GM12878 (cell line): ENCODE results near the gene CACNA1D. TPM values are rescaled to one million over a fixed set of nuclear protein-coding genes. Genes with fewer than 3 reads are reported as not detected.

Source experiments
- ATAC-seq: fragments of 200-7000 bp; cut with Tn5 transposase; 3 replicates; pipeline ENCODE4 v1.9.1; 2020; ENCODE audit warnings: mild to moderate bottlenecking, moderate library complexity
- BruUV-seq: library from RNA; stranded (reverse); fragments of 400-500 nt; replicated peaks from 2 replicates; lab custom pipeline; 2021; lab: Mats Ljungman, UMichigan
- CTCF ChIA-PET: fragments of 300-600 bp; sonication (Branson Sonifier 250); formaldehyde crosslinking; extraction: SDS; loops from one replicate; lab custom pipeline; 2021; ENCODE audit warnings: inconsistent platforms; lab: Yijun Ruan, JAX
- POLR2A ChIA-PET: fragments of 350-600 bp; formaldehyde crosslinking; extraction: SDS; loops from one replicate; lab custom pipeline; 2021; ENCODE audit warnings: inconsistent platforms; lab: Charles Lee
- RAD21 ChIA-PET: fragments of 300-600 bp; sonication (Branson Sonifier 250); formaldehyde crosslinking; loops from one replicate; lab custom pipeline; 2023; ENCODE audit warnings: antibody characterized with exemption; ENCODE audit not compliant: unreplicated experiment; lab: Charles Lee
- SMC1A ChIA-PET: fragments of 300-600 bp; sonication (Branson Sonifier 250); formaldehyde crosslinking; loops from one replicate; lab custom pipeline; 2023; ENCODE audit not compliant: unreplicated experiment, uncharacterized antibody; lab: Charles Lee
- DNase-seq: peaks from one replicate; pipeline ENCODE4 v3.0.0-alpha.2; 2011; ENCODE audit warnings: low read depth, low spot score
- FAIRE-seq: peaks from 3 replicates; lab custom pipeline; 2011; peaks lifted over from hg19 to GRCh38; lab: Jason Lieb, UNC
- H2AFZ ChIP-seq: 2 replicates; pipeline ENCODE4 v1.6.0; 2011; ENCODE audit warnings: low read depth, low read length, control low read depth; ENCODE audit not compliant: control insufficient read depth
- H3K27ac ChIP-seq: 2 replicates; pipeline ENCODE4 v1.5.1; 2011; ENCODE audit warnings: control low read depth; ENCODE audit not compliant: control insufficient read depth, insufficient read depth
- H3K27me3 ChIP-seq, 2 experiments: replicated peaks in 1 of 2; 2 replicates each; pipeline versions ENCODE4 v1.6.0 to v1.6.1; 2011; ENCODE audit warnings: low read length in 1 of 2; ENCODE audit not compliant: control insufficient read depth in 2 of 2, insufficient read depth in 2 of 2
- H3K36me3 ChIP-seq, 2 experiments: 2 replicates each; pipeline ENCODE4 v1.5.1; 2011; ENCODE audit warnings: low read length in 1 of 2; ENCODE audit not compliant: control insufficient read depth in 2 of 2, insufficient read depth in 2 of 2
- H3K4me1 ChIP-seq: 2 replicates; pipeline ENCODE4 v1.6.1; 2011; ENCODE audit warnings: mild to moderate bottlenecking, low read length, moderate library complexity, mixed read lengths; ENCODE audit not compliant: control insufficient read depth, insufficient read depth
- H3K4me2 ChIP-seq: 2 replicates; pipeline ENCODE4 v1.6.0; 2011; ENCODE audit warnings: control low read depth; ENCODE audit not compliant: control insufficient read depth, insufficient read depth
- H3K4me3 ChIP-seq: fragments of 200-600 bp; sonication (generic); 2 replicates; pipeline ENCODE4 v1.5.1; 2016
- H3K79me2 ChIP-seq: 2 replicates; pipeline ENCODE4 v1.6.0; 2011; ENCODE audit warnings: low read length; ENCODE audit not compliant: control insufficient read depth, insufficient read depth
- H3K9ac ChIP-seq: 2 replicates; pipeline ENCODE4 v1.8.0; 2011; ENCODE audit warnings: low read length, control low read depth, mixed read lengths; ENCODE audit not compliant: control insufficient read depth, insufficient read depth
- H3K9me3 ChIP-seq: replicated peaks from 3 replicates; pipeline ENCODE4 v1.5.1; 2011; ENCODE audit warnings: mild to moderate bottlenecking, low read length; ENCODE audit not compliant: control insufficient read depth, insufficient read depth
- H4K20me1 ChIP-seq: 2 replicates; pipeline ENCODE4 v1.6.0; 2011; ENCODE audit not compliant: control insufficient read depth, insufficient read depth
- CBFB ChIP-seq: IDR thresholded peaks from 2 replicates; pipeline ENCODE4 v1.6.1; 2016; ENCODE audit warnings: antibody characterized with exemption, low read depth
- EZH2 ChIP-seq: IDR thresholded peaks from 2 replicates; pipeline ENCODE4 v1.6.1; 2012; ENCODE audit warnings: low read depth, mild to moderate bottlenecking, control low read depth, inconsistent platforms, low read length, borderline replicate concordance; ENCODE audit not compliant: control insufficient read depth
- IRF5 ChIP-seq: fragments of 450-650 bp; IDR thresholded peaks from 2 replicates; pipeline ENCODE4 v1.6.1; 2017; ENCODE audit warnings: borderline replicate concordance
- KDM1A ChIP-seq: fragments of 200-600 bp; sonication (generic); IDR thresholded peaks from 2 replicates; pipeline ENCODE4 v1.6.1; 2016; ENCODE audit warnings: borderline replicate concordance
- LARP7 ChIP-seq: fragments of 450-650 bp; IDR thresholded peaks from 2 replicates; pipeline ENCODE4 v1.6.1; 2017; ENCODE audit warnings: mild to moderate bottlenecking
- PML ChIP-seq: IDR thresholded peaks from 2 replicates; pipeline ENCODE4 v1.6.1; 2012; ENCODE audit warnings: low read length, inconsistent platforms
- RFX5 ChIP-seq: IDR thresholded peaks from 2 replicates; pipeline ENCODE4 v1.6.1; 2011; ENCODE audit warnings: low read depth, low read length, improper control_type of control experiment
- STAT3 ChIP-seq: IDR thresholded peaks from 2 replicates; pipeline ENCODE4 v1.6.1; 2011; ENCODE audit warnings: low read depth, low read length, improper control_type of control experiment
- WGBS: methylation state at CpG from one replicate; pipeline ENCODE4 v1.1.6; 2016; ENCODE audit warnings: low lambda C conversion rate; ENCODE audit not compliant: insufficient replicate concordance, insufficient coverage; ENCODE audit errors: missing lambda C conversion rate; 5-methylcytosine and 5-hydroxymethylcytosine counted together
- in situ Hi-C: fragments of 300-500 bp; cut with MboI; formaldehyde crosslinking; loops from 9 replicates; pipeline ENCODE4 v1.14.3; 2018; ENCODE audit warnings: mixed read lengths
- intact Hi-C: fragments of 100-400 bp; cut with micrococcal nuclease; formaldehyde crosslinking; loops from one replicate; pipeline ENCODE4 v1.14.2; 2022; ENCODE audit not compliant: unreplicated experiment
- polyA plus RNA-seq, 11 experiments: library from polyadenylated mRNA; depleted of rRNA in 4 of 11; unstranded in 6 of 11; stranded (reverse) in 5 of 11; fragments of >200 nt; fragmentation: Nextera tagmentation in 4 of 11; fragmentation: Illumina TruSeq in 1 of 11; extraction: Ambion mirVana in 4 of 11; extraction: Trizol in 1 of 11; gene quantifications; 1 replicate in 1 of 11; 2 replicates in 10 of 11; pipeline versions ENCODE4 v1.2.1 to v1.2.3, GENCODE V29; 2011 to 2016; ENCODE audit warnings: inconsistent platforms in 2 of 11, missing spikeins in 2 of 11, low read depth in 1 of 11
- total RNA-seq, 4 experiments: library from RNA; depleted of rRNA in 3 of 4; stranded (reverse); fragments of >200 nt in 3 of 4; fragmentation: Illumina TruSeq in 1 of 4; extraction: Trizol in 1 of 4; gene quantifications; 2 replicates each; pipeline versions ENCODE4 v1.2.1 to v1.2.3, GENCODE V29; 2013 to 2021
- TF ChIP-seq, protein P1 (sequence below): fragments of 450-650 bp; formaldehyde crosslinking; IDR thresholded peaks from 2 replicates; pipeline ENCODE4 v1.5.0; 2022; ENCODE audit warnings: mild to moderate bottlenecking, missing genetic modification characterization
- TF ChIP-seq, protein P2 (sequence below): fragments of 450-650 bp; IDR thresholded peaks from 2 replicates; pipeline ENCODE4 v1.6.1; 2017; ENCODE audit warnings: low read depth, mild to moderate bottlenecking, moderate library complexity
- TF ChIP-seq, protein P3 (sequence below): IDR thresholded peaks from 2 replicates; pipeline ENCODE4 v1.6.1; 2012; ENCODE audit warnings: low read length, inconsistent platforms

Gene CACNA1D
- total and polyA plus RNA-seq, 10 of the 15 experiments (the other 5 are each of a cell fraction or from before 2014, with no cell fraction given), result 0.21 to 24.4 (median 1.6) TPM

GRCh38 chr3:53803816-53804695 is 309.6 kb downstream of the CACNA1D start:
- DNase-seq (no peak), ATAC-seq (no peak), FAIRE-seq (no peak)
- no peaks in the 10 kb centered on the region for H3K9me3 ChIP-seq
- RAD21 ChIA-PET, result no interaction called here
- WGBS, result 53% methylated on average over 20 of the region's 20 CpGs
- no peaks in the 10 kb centered on the region for H3K79me2 ChIP-seq
- H3K4me2 ChIP-seq, result no peak overlapping the region
- SMC1A ChIA-PET, result interaction anchor here (0.6 kb wide), 1 partner anchor 12 kb away, joined by 3 read pairs; no protein-coding TSS in a partner anchor
- CTCF ChIA-PET, result no interaction called here
- H3K27ac ChIP-seq, result no peak overlapping the region
- POLR2A ChIA-PET, result interaction anchor here (1.0 kb wide), 1 partner anchor 68 kb away, joined by 3 read pairs; no protein-coding TSS in a partner anchor
- H3K36me3 ChIP-seq, result no peaks in the 10 kb centered on the region
- intact Hi-C loops (no loop called here), in situ Hi-C loops (no loop called here)
- TF ChIP-seq LARP7 (no peak), CBFB (no peak), IRF5 (no peak), PML (no peak), RFX5 (no peak), KDM1A (no peak), EZH2 (no peak), STAT3 (no peak)
- TF ChIP-seq, protein P1, sequence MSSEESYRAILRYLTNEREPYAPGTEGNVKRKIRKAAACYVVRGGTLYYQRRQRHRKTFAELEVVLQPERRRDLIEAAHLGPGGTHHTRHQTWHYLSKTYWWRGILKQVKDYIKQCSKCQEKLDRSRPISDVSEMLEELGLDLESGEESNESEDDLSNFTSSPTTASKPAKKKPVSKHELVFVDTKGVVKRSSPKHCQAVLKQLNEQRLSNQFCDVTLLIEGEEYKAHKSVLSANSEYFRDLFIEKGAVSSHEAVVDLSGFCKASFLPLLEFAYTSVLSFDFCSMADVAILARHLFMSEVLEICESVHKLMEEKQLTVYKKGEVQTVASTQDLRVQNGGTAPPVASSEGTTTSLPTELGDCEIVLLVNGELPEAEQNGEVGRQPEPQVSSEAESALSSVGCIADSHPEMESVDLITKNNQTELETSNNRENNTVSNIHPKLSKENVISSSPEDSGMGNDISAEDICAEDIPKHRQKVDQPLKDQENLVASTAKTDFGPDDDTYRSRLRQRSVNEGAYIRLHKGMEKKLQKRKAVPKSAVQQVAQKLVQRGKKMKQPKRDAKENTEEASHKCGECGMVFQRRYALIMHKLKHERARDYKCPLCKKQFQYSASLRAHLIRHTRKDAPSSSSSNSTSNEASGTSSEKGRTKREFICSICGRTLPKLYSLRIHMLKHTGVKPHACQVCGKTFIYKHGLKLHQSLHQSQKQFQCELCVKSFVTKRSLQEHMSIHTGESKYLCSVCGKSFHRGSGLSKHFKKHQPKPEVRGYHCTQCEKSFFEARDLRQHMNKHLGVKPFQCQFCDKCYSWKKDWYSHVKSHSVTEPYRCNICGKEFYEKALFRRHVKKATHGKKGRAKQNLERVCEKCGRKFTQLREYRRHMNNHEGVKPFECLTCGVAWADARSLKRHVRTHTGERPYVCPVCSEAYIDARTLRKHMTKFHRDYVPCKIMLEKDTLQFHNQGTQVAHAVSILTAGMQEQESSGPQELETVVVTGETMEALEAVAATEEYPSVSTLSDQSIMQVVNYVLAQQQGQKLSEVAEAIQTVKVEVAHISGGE (CRISPR knock-in tag), result no peak
- TF ChIP-seq, protein P2, sequence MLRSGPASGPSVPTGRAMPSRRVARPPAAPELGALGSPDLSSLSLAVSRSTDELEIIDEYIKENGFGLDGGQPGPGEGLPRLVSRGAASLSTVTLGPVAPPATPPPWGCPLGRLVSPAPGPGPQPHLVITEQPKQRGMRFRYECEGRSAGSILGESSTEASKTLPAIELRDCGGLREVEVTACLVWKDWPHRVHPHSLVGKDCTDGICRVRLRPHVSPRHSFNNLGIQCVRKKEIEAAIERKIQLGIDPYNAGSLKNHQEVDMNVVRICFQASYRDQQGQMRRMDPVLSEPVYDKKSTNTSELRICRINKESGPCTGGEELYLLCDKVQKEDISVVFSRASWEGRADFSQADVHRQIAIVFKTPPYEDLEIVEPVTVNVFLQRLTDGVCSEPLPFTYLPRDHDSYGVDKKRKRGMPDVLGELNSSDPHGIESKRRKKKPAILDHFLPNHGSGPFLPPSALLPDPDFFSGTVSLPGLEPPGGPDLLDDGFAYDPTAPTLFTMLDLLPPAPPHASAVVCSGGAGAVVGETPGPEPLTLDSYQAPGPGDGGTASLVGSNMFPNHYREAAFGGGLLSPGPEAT, result no peak
- TF ChIP-seq, protein P3, sequence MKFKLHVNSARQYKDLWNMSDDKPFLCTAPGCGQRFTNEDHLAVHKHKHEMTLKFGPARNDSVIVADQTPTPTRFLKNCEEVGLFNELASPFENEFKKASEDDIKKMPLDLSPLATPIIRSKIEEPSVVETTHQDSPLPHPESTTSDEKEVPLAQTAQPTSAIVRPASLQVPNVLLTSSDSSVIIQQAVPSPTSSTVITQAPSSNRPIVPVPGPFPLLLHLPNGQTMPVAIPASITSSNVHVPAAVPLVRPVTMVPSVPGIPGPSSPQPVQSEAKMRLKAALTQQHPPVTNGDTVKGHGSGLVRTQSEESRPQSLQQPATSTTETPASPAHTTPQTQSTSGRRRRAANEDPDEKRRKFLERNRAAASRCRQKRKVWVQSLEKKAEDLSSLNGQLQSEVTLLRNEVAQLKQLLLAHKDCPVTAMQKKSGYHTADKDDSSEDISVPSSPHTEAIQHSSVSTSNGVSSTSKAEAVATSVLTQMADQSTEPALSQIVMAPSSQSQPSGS, result no peak
- no peaks in the 10 kb centered on the region for H4K20me1 ChIP-seq
- no peak overlapping the region for H3K4me3 ChIP-seq
- no peaks in the 10 kb centered on the region for H3K27me3 ChIP-seq
- no TSS peak for BruUV-seq
- H2AFZ ChIP-seq, result no peak overlapping the region
- no peak overlapping the region for H3K9ac ChIP-seq
- H3K4me1 ChIP-seq, result peaks cover 17% of the 10 kb centered on the region
